GM21423 (cell line): ENCODE data around the gene MARCHF9.

Experiments
- ATAC-seq: cut with Tn5 transposase; IDR thresholded peaks from one replicate; pipeline ENCODE4 v1.9.1; 2021; ENCODE audit warnings: mild to moderate bottlenecking, moderate library complexity; ENCODE audit not compliant: unreplicated experiment

The MARCHF9 gene

DNA sequence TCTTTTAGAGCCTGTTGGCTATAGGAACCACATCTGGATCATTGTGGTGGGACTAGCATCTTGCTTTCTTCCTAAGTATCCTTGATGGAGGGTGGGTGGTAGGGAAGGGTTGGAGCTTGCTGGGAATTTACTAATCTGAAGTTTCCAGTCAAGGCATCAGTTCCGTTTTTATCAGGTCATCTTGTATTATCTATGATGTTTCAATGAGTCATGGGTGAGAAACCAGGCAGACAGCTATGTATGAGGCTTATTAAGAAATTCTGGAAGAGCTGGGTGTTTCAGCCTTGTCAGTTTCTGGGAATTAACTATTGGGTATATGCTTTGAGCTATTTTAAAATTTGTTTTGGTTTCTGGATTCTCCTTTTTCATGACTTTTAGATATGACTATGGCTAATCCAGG, 39.0 kb downstream of the MARCHF9 start:
- no peak for ATAC-seq

DNA sequence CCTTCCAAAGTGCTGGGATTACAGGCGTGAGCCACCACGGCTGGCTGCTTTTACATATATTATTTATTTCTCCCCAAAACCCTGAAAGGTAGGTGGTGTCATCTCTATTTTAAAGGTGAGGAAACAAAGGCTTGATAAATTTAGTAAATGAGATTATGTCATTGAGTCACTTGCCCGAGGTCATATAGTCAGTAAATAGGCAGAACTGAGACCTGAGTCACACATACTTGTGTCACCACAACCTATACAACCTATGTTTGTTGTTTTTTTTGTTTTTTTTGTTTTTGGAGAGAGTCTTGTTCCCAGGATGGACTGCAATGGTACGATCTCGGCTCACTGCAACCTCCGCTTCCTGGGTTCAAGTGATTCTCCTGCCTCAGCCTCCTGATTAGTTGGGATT, 40.5 kb downstream of the MARCHF9 start:
- no peak for ATAC-seq

DNA sequence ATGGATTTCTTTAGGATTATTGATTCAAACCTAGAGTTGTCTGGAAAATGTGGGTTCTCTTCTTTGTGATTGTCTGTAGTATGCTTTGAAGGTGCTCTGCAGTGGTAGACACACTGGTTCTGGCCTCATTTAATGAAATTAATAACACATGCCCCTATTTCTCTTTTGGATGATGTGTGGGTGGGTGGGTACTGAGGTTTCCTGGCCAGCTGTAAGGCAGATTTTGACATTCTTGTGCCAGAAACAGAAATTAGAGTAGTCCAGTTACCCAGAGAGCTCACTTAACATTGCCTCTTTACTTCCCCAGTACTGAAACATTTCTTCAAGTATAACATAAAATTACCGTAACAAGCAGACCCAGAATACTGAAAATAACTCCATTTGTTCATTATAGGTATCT, 42.1 kb downstream of the MARCHF9 start:
- no peak for ATAC-seq

DNA sequence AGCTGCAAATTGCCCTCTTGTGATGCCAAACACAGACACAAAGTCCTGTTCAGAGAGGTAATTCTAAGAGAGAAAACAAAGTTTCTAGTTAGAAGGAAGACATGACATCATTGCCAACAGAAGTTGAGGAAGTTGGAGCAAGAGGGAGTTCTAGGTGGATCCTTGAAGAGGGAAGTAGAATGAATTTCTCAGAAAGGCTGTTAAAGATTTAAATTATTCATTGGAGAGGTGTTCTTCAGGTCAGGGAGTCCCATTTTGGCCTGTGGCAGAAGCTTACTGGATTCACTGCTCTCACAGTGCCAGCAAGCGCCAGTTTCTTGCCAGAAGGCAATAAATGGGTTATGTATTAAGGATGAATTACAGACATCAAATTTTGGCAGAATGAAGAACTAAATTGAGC, 43.0 kb downstream of the MARCHF9 start:
- no peak for ATAC-seq

DNA sequence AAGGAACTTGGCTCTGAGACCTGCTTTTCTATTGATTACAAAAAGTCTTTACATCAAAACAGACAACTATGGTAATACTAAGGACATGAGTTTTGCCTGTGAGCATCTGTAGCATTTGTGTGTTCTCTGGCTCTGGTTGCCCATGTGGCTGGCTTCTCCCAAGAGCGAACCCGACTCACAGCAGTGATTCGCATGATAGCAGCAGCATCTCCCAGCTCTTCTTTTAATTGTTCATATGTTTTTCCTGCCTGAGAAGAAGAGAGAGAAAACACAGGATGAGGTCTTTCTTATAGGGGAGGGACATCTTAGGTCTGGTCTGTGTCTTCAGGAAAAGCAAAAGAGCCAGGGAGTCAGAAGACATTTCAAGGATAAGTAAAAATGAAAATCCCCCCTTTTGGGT, 46.1 kb downstream of the MARCHF9 start:
- no peak for ATAC-seq

DNA sequence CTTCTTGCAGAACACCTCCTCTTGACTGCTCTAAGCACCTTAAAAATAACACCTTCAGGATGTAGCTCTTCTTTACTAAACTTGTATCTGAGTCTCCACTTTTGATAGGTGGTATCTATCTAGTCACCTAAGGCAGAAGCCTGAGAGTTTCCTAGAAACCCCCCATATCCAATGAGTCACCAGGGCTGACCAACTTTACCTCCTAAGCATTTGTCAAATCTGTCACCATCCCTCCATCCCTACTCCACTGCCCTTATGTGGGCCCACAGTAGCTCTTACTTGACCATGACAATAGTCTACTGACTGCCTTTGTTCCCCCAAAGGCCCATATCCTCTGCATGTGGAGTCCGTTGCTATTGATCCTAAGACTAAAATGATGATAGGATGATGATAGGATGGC, 47.7 kb downstream of the MARCHF9 start:
- ATAC-seq: no peak

DNA sequence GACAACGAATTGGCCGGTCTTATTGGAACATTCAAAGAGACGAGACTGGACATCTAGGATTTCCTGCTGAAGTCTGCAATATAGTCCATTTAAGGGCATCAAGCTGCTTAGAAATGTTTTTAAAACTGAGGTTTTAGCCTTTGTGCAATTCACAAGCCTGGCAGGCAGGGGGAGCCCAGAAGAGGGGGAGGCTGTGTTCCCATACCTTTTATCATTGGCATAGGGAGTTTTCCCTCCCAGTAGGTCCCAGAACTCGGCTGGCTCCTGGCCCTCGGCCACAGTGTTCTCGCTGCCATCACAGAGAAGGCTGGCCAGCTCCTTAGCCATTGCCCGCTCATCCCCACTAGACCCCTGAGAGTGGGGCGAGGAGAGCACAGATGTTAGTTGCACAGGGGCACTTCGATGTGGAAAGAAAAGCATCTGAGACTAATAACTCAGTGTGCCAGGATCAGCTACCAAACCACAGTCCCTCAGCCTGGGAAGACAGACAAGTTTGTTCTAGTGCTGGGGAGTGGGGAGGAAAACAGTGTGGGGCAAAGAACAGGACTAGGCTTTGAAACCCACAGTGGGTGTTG, 48.5 kb downstream of the MARCHF9 start:
- no peak for ATAC-seq

DNA sequence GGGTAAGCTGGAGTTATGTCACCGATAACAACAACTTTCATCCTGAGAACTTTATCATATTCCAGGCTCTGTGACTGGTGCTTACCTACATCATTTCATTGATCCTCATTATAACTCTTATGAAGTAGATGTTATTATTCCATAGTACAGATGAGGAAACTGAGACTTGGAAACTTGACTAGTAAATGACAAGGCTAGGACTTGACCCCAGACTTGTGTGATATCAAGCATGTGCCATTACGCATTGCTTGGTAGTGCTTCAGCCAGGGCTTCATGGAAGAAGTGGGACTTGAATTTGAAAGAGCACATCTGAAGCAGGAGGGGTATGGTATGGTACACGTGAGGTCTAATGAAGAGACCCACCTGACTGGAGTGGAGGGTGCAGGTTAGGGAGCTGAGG, 51.8 kb downstream of the MARCHF9 start:
- ATAC-seq: no peak

DNA sequence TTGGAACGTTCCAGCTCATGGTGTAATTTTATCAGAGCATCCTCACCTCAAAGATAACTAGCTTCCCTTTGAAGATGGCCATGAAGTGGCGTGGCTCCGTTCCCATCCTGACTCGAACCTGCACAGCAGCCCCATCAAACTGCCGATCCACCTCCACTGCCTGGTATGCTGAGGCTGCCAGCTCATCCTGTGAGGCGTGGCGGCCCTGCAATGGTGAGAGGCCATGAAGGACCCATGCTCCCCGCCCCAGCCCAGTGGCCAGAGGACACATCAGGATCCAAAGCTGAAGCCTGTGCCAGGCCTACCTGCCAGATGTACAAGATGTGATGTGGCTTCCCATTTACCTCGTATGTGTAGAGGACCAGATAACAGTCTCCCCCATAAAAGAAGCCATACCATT, 52.4 kb downstream of the MARCHF9 start:
- ATAC-seq: no peak

DNA sequence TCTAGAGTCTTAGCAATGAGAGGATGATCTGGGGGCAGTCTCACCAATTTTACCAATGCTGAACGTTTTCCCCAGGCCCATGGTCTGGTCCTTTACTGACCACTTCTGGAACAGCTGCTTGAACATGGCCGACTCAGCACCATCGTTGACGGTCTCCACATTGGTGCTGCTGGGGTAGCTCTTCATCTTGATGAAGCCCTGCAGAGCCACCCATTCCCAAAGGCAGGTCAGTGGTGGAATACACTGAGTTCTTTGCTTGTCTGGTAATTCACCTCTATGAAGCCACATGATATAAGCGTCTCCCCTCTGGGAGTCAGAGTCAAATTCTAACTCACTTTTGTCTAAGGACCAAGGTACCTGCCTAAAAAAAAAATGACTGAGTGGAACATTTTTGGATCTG, 53.4 kb downstream of the MARCHF9 start:
- no peak for ATAC-seq

DNA sequence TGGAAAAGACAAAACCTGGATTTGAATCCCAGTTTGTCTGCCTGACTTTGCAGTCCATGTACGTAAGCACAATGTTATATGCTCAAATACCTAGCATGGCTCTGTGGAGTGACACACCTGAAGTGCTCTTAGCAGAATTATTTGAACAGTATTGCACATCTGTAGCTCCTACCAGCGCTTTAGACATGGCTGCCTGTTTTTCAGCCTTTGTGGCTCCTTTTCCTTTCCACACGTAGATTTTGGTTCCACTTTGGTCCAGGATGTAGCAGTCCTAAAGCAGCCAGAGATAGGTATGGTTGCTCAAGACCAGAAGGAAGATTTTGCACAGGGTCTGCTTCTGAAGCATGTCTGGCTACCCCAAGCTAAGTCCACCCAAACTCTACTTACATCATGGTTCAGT, 54.5 kb downstream of the MARCHF9 start:
- no peak for ATAC-seq
